GM18870 (cell line): Measurements from ENCODE around the gene SLC25A24.
"Not testable (repeated sequence)": the region's sequence is repeated elsewhere in the genome, so short reads cannot be mapped to it uniquely, and the experiment has no call there.

Source experiments
- ATAC-seq: cut with Tn5 transposase; IDR thresholded peaks from one replicate; pipeline ENCODE4 v1.9.1; 2021; ENCODE audit warnings: moderate library complexity; ENCODE audit not compliant: unreplicated experiment

The SLC25A24 gene

DNA sequence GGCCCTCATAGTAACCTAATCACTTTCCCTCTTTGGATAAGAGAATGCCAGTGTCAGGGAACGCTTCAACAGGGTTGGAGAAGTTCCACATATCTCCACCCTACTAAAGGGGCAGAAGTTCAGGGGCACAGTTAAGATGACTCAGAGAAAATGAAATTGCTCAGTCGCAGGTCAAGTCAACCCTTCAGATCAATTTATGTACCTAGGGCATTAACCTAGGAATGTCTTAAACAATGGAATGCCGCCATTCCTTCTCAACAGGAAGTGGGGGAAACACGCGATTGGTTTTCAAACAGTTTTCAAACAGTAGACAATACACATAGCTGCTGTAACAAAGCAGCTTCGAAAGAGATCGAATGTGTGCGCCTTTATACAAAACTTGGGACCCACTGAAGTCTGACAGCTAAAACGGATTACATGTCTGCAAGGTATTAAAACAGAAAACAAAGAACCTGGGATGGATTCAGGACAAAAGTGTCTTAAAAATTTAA, 897 bp downstream of the SLC25A24 start:
- no peak for ATAC-seq

- no peak for ATAC-seq
These were observed 6.1 kb downstream of the SLC25A24 start for GRCh38 chr1:108194051-108194450.

DNA sequence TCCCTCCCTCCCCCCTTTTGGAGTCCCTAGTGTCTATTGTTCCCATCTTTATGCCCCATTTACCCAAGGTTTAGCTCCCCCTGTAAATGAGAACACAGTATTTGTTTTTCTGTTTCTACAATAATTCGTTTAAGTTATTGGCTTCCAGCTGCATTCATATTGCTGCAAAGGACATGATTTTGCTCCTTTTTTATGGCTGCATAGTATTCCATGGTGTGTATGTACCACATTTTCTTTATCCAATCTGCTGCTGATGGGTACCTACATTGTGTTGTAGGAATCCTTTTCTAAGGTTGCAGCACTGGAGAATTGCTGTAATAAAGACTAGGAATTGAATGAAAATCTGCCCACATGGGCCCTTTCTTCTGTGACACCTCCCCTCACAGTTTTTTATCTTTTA, 6.8 kb downstream of the SLC25A24 start:
- ATAC-seq = no peak

DNA sequence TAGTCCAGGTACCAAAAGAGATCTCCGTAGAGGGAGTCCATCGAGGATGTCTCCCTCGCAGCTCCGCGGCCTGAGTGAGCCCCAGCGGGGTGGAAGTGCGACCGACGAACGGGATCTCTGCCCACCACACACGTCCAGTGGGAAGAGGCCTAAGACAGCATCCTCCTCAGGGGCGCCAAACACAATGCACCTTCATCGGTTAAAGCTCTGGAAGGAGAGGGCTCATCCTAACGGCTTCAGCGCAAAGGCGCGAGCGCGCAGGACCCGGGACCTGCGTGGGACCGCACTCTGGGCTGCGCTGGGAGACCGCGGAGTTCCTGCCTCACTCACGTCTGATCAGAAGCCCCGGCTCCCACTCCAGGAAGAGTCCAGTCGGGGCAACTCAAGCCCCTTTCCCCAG, 7.6 kb downstream of the SLC25A24 start:
- no peak for ATAC-seq

DNA sequence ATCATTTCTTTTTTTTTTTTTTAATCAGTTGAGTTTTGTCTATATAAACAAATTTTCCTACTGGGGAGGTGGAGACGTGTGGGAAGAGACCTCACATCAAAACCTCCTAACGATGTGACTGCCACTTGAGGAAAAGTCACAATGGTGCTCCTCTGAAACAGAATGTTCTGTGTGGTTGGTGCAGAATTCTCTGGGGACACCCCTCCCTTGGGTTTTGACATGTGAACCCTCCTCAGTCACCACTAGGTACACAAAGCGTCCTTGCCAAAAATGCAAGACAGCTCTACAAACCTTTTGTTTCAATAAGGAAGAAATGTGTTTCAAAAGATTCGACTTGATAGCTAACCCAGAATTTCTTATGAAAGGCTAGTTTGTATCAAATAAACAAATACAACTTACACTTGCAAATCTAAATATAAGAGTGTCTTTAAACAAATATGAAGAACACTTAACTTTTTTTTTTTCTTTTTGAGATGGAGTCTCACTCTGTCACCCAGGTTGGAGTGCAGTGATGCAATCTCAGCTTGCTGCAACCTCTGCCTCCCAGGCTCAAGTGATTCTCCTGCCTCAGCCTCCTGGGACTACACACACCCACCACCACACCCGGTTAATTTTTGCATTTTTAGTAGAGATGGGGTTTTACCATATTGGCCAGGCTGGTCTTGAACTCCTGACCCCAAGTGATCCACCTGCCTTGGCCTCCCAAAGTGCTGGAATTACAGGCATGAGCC, 9.3 kb downstream of the SLC25A24 start:
- no peak for ATAC-seq

DNA sequence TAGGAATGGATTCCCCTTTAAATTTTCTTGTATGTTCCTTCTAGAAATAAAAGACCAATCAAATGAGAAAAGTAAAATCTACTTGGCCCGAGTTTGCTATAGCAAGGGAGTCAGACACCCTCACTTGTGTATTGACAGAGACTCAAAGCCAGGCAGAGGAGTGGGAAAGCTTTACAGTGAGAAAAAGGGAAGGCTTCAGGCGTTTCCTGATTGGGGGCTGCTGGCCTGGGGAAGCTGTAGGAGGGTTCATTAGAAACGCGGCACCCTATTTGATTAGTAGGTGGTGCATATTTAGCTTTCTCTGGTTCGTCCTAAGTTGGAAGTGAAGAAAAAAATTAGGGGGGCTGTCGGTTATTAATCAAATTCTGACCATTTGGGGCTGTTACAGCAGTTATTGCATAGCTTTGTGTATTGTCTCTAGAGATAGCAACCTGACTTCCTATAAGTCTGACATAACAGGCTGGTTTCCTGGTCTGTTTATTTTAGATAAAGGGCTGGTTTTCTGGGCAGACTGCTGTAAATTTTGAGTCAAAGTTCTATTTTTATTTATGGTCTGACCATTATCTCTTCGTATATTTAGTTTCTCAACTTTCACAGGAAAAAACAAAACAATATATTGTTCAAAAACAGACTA, 10.0 kb downstream of the SLC25A24 start:
- no peak for ATAC-seq

- no peak for ATAC-seq
These were observed 11.3 kb downstream of the SLC25A24 start for GRCh38 chr1:108188801-108189200.

DNA sequence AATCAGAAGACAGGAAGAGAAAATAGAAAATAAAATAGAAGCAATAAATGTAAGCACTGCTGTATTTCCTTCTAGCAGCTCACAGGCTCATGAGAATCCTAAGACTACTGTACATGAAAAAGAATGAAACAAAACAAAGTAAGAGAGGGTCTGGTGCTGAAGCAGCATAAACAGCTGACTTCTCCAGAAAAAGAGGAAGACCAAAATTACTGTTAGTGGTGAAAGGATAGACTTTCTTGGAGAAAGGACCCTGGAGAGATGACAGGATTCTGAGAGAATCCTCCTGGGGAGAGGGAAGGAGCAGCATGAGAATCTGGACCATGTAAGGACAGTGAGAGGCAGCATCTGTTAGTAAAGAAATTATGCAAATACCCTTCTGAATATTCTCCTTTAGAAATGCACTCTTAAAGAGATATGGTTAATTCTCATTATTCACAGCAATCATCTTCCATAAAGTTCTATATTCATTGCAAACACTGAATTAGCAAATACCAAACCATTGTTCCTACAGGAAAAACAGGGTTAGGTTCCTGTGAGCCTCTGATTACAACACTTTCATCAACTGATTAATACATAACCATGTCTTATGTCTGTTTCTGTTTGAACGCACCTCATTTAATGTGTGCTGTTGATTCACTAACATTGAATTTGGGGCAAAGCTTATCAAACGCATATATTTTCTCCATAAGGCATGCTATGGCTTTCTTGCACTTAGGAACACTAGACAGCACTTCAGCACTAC, 17.0 kb downstream of the SLC25A24 start:
- no peak for ATAC-seq

DNA sequence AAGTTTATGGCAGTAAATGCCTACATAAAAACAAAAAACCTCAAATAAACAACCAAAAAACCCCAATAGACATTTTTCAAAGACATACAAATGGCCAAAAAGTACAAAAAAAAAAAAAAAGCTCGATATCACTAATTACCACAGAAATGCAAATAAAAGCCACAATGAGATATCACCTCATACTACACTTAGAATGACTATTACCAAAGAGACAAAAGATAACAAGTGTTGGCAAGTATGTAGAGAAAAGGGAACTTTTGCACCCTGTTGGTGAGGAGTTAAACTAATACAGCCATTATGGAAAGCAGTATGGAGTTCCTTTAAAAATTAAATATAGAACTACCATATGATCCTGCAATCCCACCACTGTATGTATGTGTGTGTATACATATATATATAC, 21.1 kb downstream of the SLC25A24 start:
- no peak for ATAC-seq

DNA sequence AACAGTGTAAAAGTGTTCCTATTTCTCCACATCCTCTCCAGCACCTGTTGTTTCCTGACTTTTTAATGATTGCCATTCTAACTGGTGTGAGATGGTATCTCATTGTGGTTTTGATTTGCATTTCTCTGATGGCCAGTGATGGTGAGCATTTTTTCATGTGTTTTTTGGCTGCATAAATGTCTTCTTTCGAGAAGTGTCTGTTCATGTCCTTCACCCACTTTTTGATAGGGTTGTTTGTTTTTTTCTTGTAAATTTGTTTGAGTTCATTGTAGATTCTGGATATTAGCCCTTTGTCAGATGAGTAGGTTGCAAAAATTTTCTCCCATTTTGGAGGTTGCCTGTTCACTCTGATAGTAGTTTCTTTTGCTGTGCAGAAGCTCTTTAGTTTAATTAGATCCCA, 37.7 kb downstream of the SLC25A24 start:
- not testable (repeated sequence) for ATAC-seq

DNA sequence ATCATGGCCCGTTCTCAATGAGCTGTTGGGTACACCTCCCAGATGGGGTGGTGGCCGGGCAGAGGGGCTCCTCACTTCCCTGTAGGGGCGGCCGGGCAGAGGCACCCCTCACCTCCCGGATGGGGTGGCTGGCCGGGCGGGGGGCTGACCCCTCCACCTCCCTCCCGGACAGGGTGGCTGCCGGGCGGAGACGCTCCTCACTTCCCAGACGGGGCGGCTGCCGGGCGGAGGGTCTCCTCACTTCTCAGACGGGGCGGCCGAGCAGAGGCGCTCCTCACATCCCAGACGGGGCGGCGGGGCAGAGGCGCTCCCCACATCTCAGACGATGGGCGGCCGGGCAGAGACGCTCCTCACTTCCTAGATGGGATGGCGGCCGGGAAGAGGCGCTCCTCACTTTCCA, 40.2 kb downstream of the SLC25A24 start:
- ATAC-seq = not testable (repeated sequence)

GRCh38 chr1:108158893-108159453, 41.2 kb downstream of the SLC25A24 start:
- no peak for ATAC-seq

DNA sequence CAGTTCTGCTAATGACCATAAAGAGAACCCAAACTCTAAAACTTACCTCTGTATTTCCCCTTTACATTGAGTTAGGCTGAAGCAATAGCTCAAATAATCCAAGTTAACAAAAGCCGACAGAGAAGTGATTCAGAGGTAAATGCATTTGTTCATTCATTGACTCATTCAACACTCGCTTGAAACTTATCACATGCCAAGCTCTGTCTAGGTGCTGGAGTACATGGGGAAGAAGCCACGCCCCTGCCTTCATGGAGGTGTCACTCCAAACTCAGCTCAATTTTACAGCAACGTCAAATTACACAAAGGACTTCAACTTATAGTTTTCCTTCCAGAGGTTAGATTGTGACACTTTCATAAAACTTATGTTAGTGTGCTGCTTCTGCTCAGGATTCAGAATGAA, 45.8 kb downstream of the SLC25A24 start:
- ATAC-seq = no peak

- ATAC-seq = no peak
These were observed 47.3 kb downstream of the SLC25A24 start for GRCh38 chr1:108152782-108153222.

DNA sequence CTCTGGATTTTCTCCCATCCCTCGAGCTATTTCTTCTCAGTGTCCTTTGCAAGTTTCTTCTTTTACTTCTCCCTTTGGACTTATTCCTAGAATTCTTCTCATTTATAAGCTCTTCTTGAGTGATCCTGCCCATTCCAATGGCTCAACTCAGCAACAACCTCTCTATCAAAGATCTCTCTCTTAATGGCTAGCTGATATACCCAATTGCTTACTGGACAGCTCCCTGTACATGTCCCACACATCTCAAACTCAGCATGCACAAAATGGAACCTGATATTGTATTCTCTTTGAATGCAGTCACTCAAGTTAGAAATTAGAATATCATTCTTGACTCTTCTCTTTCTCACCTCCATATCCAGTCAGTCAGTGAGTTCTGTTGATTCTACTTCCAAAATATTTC, 48.6 kb downstream of the SLC25A24 start:
- no peak for ATAC-seq

DNA sequence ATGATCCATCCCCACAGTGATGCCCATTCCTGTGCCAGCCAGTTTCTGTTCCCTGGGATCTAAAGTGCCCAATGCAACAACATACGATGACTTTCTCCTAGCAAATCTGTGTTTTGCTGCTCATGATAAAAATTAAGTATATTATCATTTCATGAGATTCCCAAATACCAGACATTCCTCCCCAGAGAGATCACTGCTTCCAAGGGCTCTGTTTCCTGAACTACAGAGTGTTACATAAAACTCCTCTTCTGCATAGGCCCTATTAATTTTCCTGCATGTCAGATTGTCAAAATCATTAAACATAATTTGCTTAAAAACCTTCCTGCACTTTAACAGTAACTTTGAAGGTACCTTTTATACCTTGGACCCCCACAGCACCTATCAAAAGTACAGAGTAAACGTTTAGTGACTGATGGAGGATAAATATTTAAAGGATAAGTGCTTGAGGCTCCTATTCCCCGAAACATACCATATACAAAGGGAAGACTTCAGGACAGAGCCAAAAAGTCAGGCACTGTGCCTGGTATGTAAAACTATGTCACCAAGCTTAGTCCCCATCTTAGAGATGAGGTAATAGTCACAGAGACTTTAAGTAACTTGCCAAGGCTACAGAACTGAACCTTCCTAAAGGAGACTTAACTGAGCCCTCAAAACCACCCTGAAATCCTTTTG, 50.2 kb downstream of the SLC25A24 start:
- ATAC-seq = no peak

DNA sequence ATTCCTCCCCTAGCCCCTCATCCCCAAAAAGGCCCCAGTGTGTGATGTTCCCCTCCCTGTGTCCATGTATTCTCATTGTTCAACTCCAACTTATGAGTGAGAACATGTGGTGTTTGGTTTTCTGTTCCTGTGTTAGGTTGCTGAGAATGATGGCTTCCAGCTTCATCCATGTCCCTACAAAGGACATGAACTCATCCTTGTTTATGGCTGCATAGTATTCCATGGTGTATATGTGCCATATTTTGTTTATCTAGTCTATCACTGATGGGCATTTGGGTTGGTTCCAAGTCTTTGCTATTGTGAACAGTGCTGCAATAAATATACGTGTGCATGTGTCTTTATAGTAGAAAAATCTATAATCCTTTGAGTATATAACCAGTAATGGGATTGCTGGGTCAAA, 55.6 kb downstream of the SLC25A24 start:
- ATAC-seq = not testable (repeated sequence)

DNA sequence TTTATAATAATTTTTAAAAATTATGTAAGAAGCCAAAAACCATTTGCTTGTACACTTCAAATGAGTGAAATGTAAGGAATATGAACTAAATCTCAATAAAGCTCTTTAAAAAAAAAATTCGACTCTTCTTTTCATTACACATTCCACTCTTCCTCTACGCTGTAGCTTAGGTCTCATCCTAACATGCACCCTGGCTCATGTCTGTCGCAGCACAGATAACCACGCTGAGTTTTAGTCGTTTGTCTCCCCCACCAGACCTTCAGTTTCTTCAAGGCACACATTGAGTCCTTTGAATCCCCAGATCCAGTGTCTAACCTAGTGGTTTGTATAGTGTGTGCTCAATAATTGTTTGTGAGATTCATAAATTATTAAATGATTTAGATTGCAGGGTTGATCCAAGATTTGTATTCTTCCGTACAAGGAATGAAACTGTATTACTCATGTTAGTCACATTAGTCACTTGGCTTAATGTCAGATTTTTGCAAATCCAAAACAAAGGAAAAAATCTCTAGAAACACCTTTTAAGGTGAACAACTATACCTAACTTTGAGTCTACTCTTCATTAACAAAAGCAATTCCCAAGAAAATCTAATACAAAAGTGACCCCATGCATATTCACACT, 57.3 kb downstream of the SLC25A24 start:
- ATAC-seq = no peak

DNA sequence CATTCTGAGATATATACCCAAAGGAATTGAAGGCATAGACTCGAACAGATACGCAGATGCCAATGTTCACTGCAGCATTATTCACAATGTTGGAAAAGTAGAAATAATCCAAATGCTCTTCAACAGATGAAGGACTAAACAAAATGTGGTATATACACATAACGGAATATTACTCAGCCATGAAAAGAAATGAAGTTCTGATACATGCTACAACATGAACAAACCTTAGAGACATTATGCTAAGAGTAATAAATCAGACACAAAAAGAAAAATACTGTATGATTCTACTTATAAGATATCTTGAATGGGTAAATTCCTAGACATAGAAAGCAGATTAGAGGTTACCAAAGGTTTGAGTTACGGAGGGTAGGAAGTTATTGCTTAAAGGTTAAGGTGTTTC, 57.9 kb downstream of the SLC25A24 start:
- no peak for ATAC-seq

DNA sequence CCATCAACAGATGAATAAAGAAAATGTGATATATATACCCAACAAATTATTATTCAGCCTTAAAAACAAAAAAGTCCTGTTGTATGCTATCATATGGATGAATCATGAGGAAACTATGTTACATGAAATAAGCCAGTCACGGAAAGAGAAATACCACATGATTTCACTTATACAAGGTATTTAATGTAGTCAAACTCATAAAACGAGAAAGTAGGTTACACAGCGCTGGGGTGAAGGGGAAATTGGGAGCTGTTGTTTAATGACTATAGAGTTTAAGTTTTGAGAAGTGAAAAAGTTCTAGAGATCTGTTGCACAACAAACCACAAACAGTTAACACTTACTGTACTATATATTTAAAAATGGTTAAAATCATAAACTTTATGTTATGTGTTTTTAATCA, 58.5 kb downstream of the SLC25A24 start:
- no peak for ATAC-seq

GRCh38 chr1:108140936-108141335, 59.2 kb downstream of the SLC25A24 start:
- ATAC-seq = no peak
